Measurements from ENCODE around the gene MOGAT3. TPM values are rescaled to one million over a fixed set of nuclear protein-coding genes. Genes with fewer than 3 reads are reported as not detected.
A peak's percentile ranks its signal among the peaks of the same experiment; 100 is the strongest.

MOGAT3 gene
- total and polyA plus RNA-seq, 8 donors: not detected

- Histone ChIP-seq H3K27me3 (peaks cover 0 to 48% (median 7%) of the 10 kb centered on the region in 4 donors), H3K36me3 (no peaks in the 10 kb centered on the region), H3K4me1 (peaks cover 8 to 13% (median 12%) of the 10 kb centered on the region in 3 donors), H3K9me3 (no peaks in the 10 kb centered on the region), H3K27ac (no peak overlapping the region), H3K4me3 (no peak overlapping the region)
- ATAC-seq (no peak), DNase-seq (no peak), FAIRE-seq (no peak)
- no peak for TF ChIP-seq CTCF (IDR thresholded peaks at IDR 0.05)
- WGBS, 2 donors: 16 to 20% methylated on average over 28 of the region's 28 CpGs
- intact Hi-C loops (cut with DNase I): no loop called here
These were observed 26.4 kb downstream of the MOGAT3 start for GRCh38 chr7:101174322-101174854.

- H3K27ac ChIP-seq: no peak overlapping the region
- H3K4me3 ChIP-seq: peak overlapping the region in 1 of 4 donors; percentile 26
- peaks cover 0 to 53% (median 7%) of the 10 kb centered on the region in 4 donors for H3K27me3 ChIP-seq
These were observed 27.0 kb downstream of the MOGAT3 start for GRCh38 chr7:101173752-101174244.

GRCh38 chr7:101172854-101173751 lies 27.7 kb downstream of the MOGAT3 start:
- Histone ChIP-seq H3K27me3 (peaks cover 0 to 53% (median 7%) of the 10 kb centered on the region in 4 donors), H3K27ac (no peak overlapping the region), H3K4me3 (peak overlapping the region in 2 of 4 donors; percentile 16 to 26), H3K4me1 (peaks cover 8 to 13% (median 12%) of the 10 kb centered on the region in 3 donors), H3K36me3 (no peaks in the 10 kb centered on the region), H3K9me3 (no peaks in the 10 kb centered on the region)
- DNase-seq (peak; percentile 76 to 95 (median 90)), FAIRE-seq (no peak), ATAC-seq (peak; percentile 77 to 87 (median 86))
- 2% methylated on average over 39 to 53 of the region's 53 CpGs for WGBS, 2 donors
- TF ChIP-seq CTCF (IDR thresholded peaks at IDR 0.05): no peak
- intact Hi-C loops (cut with DNase I): no loop called here

More at GRCh38 chr7:101173752-101174244, 27.0 kb downstream of the MOGAT3 start:
- FAIRE-seq (no peak), ATAC-seq (peak in 3 of 4 donors; percentile 22 to 50 (median 26)), DNase-seq (peak in 2 of 6 donors; percentile 43 to 67)
- Histone ChIP-seq H3K36me3 (no peaks in the 10 kb centered on the region), H3K9me3 (no peaks in the 10 kb centered on the region), H3K4me1 (peaks cover 8 to 13% (median 12%) of the 10 kb centered on the region in 3 donors)
- TF ChIP-seq CTCF (IDR thresholded peaks at IDR 0.05): no peak
- WGBS, 2 donors: 6 to 11% methylated on average over 16 of the region's 16 CpGs
- intact Hi-C loops (cut with DNase I): no loop called here

- FAIRE-seq: no peak
- peak in 1 of 6 donors; percentile 48 for DNase-seq
These were observed 28.6 kb downstream of the MOGAT3 start for GRCh38 chr7:101172005-101172853.

More at GRCh38 chr7:101172005-101172853, 28.6 kb downstream of the MOGAT3 start:
- intact Hi-C loops (cut with DNase I): no loop called here
- peaks cover 0 to 53% (median 7%) of the 10 kb centered on the region in 4 donors for H3K27me3 ChIP-seq
- H3K4me1 ChIP-seq: peaks cover 8 to 13% (median 12%) of the 10 kb centered on the region in 3 donors
- H3K4me3 ChIP-seq: peak overlapping the region in 1 of 4 donors; percentile 26
- WGBS, 2 donors: 0 to 2% methylated on average over 47 to 79 of the region's 79 CpGs
- ATAC-seq: peak in 2 of 4 donors; percentile 8 to 25
- no peaks in the 10 kb centered on the region for H3K36me3 ChIP-seq
- H3K27ac ChIP-seq: no peak overlapping the region
- TF ChIP-seq CTCF (IDR thresholded peaks at IDR 0.05): no peak
- no peaks in the 10 kb centered on the region for H3K9me3 ChIP-seq

Data from pancreas (tissue), 10 donors.